ENCODE measurements around the gene CEP192.
"Not testable (repeated sequence)": the region's sequence is repeated elsewhere in the genome, so short reads cannot be mapped to it uniquely, and the experiment has no call there.

The CEP192 gene

GRCh38 chr18:12968619-12969018 is 22.5 kb upstream of the CEP192 start:
- TF ChIP-seq CTCF (conservative IDR thresholded peaks at IDR 0.05; ENCODE audit: control insufficient read depth, insufficient read depth, low read depth, low read length), result no peak
- no peak for DNase-seq (ENCODE audit: low read depth)
- no peak overlapping the region for H3K4me3 ChIP-seq (ENCODE audit: control insufficient read depth, low read depth, low read length)

GRCh38 chr18:12973562-12974213 is 17.5 kb upstream of the CEP192 start:
- TF ChIP-seq CTCF (conservative IDR thresholded peaks at IDR 0.05; ENCODE audit: control insufficient read depth, insufficient read depth, low read depth, low read length), result no peak
- peak; percentile 14 for DNase-seq (ENCODE audit: low read depth)
- no peak overlapping the region for H3K4me3 ChIP-seq (ENCODE audit: control insufficient read depth, low read depth, low read length)

GRCh38 chr18:12975488-12975887 is 15.7 kb upstream of the CEP192 start:
- TF ChIP-seq CTCF (conservative IDR thresholded peaks at IDR 0.05; ENCODE audit: control insufficient read depth, insufficient read depth, low read depth, low read length), result no peak
- no peak overlapping the region for H3K4me3 ChIP-seq (ENCODE audit: control insufficient read depth, low read depth, low read length)
- no peak for DNase-seq (ENCODE audit: low read depth)

GRCh38 chr18:12976305-12976704 is 14.9 kb upstream of the CEP192 start:
- TF ChIP-seq CTCF (conservative IDR thresholded peaks at IDR 0.05; ENCODE audit: control insufficient read depth, insufficient read depth, low read depth, low read length), result no peak
- DNase-seq (ENCODE audit: low read depth), result no peak
- no peak overlapping the region for H3K4me3 ChIP-seq (ENCODE audit: control insufficient read depth, low read depth, low read length)

- not testable (repeated sequence) for DNase-seq (ENCODE audit: low read depth); H3K4me3 ChIP-seq (ENCODE audit: control insufficient read depth, low read depth, low read length)
Measured at GRCh38 chr18:12980065-12980464, 11.1 kb upstream of the CEP192 start.

GRCh38 chr18:12989397-12990122 is 1.6 kb upstream of the CEP192 start:
- DNase-seq (ENCODE audit: low read depth), result no peak
- TF ChIP-seq CTCF (conservative IDR thresholded peaks at IDR 0.05; ENCODE audit: control insufficient read depth, insufficient read depth, low read depth, low read length), result no peak
- no peak overlapping the region for H3K4me3 ChIP-seq (ENCODE audit: control insufficient read depth, low read depth, low read length)

GRCh38 chr18:12990123-12990475 is 1.1 kb upstream of the CEP192 start:
- DNase-seq (ENCODE audit: low read depth), result peak; percentile 18
- no peak for TF ChIP-seq CTCF (conservative IDR thresholded peaks at IDR 0.05; ENCODE audit: control insufficient read depth, insufficient read depth, low read depth, low read length)
- peak overlapping the region; percentile 91 for H3K4me3 ChIP-seq (ENCODE audit: control insufficient read depth, low read depth, low read length)

Data from fibroblast of mammary gland (primary cell).